ENCODE data around the gene DDTL. TPM values are rescaled to one million over a fixed set of nuclear protein-coding genes. Genes with fewer than 3 reads are reported as not detected.

DDTL gene
- total RNA-seq, 1 experiment from 2014 or later = 2.5 TPM

- CTCF ChIA-PET = interaction anchor here (0.7 kb wide), 1 partner anchor 47 kb away, joined by 3 read pairs; no protein-coding TSS in a partner anchor
- POLR2A ChIA-PET = interaction anchor here (0.6 to 2.1 kb wide), 5 partner anchors 14 to 357 kb away, joined by 4 to 9 read pairs (median 7); partner anchors contain the start of gene MIF
- intact Hi-C loops (cut with micrococcal nuclease) = no loop called here
- Mint-ChIP-seq H3K9me3 (ENCODE audit: unreplicated experiment) (no peaks in the 10 kb centered on the region), H3K4me1 (ENCODE audit: insufficient read depth, unreplicated experiment) (peaks cover 8% of the 10 kb centered on the region), H3K27ac (ENCODE audit: low read depth, unreplicated experiment) (no peak overlapping the region), H3K4me3 (ENCODE audit: unreplicated experiment) (no peak overlapping the region), H3K36me3 (ENCODE audit: insufficient read depth, unreplicated experiment) (peaks cover 15% of the 10 kb centered on the region), H3K27me3 (ENCODE audit: insufficient read depth, unreplicated experiment) (no peaks in the 10 kb centered on the region)
- no peak for TF ChIP-seq CTCF (IDR thresholded peaks at IDR 0.05; ENCODE audit: unreplicated experiment)
- no peak for DNase-seq (ENCODE audit: unreplicated experiment)
- no TSS peak for BruUV-seq (replicated peaks)
Observed at GRCh38 chr22:24010018-24010391, 43.3 kb downstream of the DDTL start.

DNA sequence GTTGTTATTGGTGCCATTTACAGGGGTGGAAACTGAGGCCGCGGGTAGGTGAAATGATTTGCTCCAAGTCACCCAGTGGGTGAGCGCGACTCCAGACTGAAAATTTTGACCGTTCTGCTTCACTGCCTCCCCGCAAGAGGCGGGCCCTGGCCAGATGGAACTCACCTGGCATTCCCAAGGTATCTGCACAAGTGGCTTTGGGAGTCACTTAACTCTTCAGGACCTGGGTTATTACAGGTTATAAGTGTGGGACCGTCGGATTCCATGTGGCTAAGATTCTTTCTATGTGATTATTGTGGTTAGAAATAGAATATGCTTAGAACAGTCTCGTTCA, 45.0 kb downstream of the DDTL start:
- CTCF ChIA-PET = interaction anchor here (0.6 kb wide), 1 partner anchor 27 kb away, joined by 5 read pairs; no protein-coding TSS in a partner anchor

DNA sequence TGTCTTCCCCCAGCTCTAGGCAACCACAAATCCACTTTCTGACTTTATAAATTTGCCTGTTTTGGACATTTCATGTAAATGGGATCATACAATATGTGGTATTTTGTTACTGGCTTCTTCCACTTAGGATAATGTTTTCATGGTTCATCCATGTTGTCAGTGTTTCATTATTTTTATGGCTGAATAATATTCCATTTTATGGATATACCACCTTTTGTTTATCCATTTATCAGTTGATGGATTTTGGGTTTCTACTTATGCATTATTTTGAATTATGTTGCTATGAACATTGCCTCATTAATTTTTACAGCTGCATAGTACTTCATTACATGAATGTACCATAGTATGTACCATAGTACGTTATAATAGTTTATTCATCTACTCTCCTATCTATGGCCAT, 49.5 kb downstream of the DDTL start:
- H3K4me1 Mint-ChIP-seq (ENCODE audit: insufficient read depth, unreplicated experiment) = peaks cover 8% of the 10 kb centered on the region
- H3K9me3 Mint-ChIP-seq (ENCODE audit: unreplicated experiment) = no peaks in the 10 kb centered on the region
- no peaks in the 10 kb centered on the region for H3K27me3 Mint-ChIP-seq (ENCODE audit: insufficient read depth, unreplicated experiment)
- H3K27ac Mint-ChIP-seq (ENCODE audit: low read depth, unreplicated experiment) = no peak overlapping the region
- no peak overlapping the region for H3K4me3 Mint-ChIP-seq (ENCODE audit: unreplicated experiment)
- no TSS peak for BruUV-seq (replicated peaks)
- no peak for TF ChIP-seq CTCF (IDR thresholded peaks at IDR 0.05; ENCODE audit: unreplicated experiment)
- CTCF ChIA-PET = no interaction called here
- no peak for DNase-seq (ENCODE audit: unreplicated experiment)
- POLR2A ChIA-PET = no interaction called here
- intact Hi-C loops (cut with micrococcal nuclease) = no loop called here
- peaks cover 22% of the 10 kb centered on the region for H3K36me3 Mint-ChIP-seq (ENCODE audit: insufficient read depth, unreplicated experiment)

More for the DNA sequence above, 45.0 kb downstream of the DDTL start:
- POLR2A ChIA-PET = interaction anchor here (0.8 to 2.1 kb wide), 7 partner anchors 14 to 543 kb away, joined by 3 to 9 read pairs (median 4); partner anchors contain the start of genes GUCD1 and SLC2A11
- no TSS peak for BruUV-seq (replicated peaks)
- Mint-ChIP-seq H3K27ac (ENCODE audit: low read depth, unreplicated experiment) (peak overlapping the region; percentile 99), H3K4me3 (ENCODE audit: unreplicated experiment) (peak overlapping the region; percentile 100), H3K27me3 (ENCODE audit: insufficient read depth, unreplicated experiment) (no peaks in the 10 kb centered on the region), H3K36me3 (ENCODE audit: insufficient read depth, unreplicated experiment) (peaks cover 18% of the 10 kb centered on the region), H3K9me3 (ENCODE audit: unreplicated experiment) (no peaks in the 10 kb centered on the region), H3K4me1 (ENCODE audit: insufficient read depth, unreplicated experiment) (peaks cover 8% of the 10 kb centered on the region)
- DNase-seq (ENCODE audit: unreplicated experiment) = peak; percentile 29
- TF ChIP-seq CTCF (IDR thresholded peaks at IDR 0.05; ENCODE audit: unreplicated experiment) = no peak
- intact Hi-C loops (cut with micrococcal nuclease) = no loop called here

DNA sequence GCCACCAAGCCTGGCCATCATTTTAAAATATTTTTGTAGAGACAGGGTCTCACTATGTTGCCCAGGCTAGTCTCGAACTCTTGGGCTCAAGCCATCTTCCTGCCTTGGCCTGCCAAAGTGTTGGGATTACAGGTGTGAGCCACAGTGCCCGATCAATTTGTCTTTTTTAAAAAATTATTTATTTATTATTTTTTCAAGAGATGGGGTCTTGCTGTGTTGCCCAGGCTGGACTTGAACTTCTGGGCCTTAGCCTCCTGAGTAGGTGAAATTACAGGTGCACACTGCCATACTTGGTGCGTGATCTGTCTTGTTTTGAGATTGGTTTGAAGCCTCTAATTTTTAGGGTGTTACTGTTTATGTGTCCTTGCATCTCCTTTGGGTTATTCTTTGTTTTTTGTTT, 54.6 kb downstream of the DDTL start:
- CTCF ChIA-PET = no interaction called here
- H3K27me3 Mint-ChIP-seq (ENCODE audit: insufficient read depth, unreplicated experiment) = no peaks in the 10 kb centered on the region
- no TSS peak for BruUV-seq (replicated peaks)
- H3K4me1 Mint-ChIP-seq (ENCODE audit: insufficient read depth, unreplicated experiment) = no peaks in the 10 kb centered on the region
- DNase-seq (ENCODE audit: unreplicated experiment) = no peak
- H3K4me3 Mint-ChIP-seq (ENCODE audit: unreplicated experiment) = no peak overlapping the region
- no peak overlapping the region for H3K27ac Mint-ChIP-seq (ENCODE audit: low read depth, unreplicated experiment)
- peaks cover 8% of the 10 kb centered on the region for H3K9me3 Mint-ChIP-seq (ENCODE audit: unreplicated experiment)
- intact Hi-C loops (cut with micrococcal nuclease) = no loop called here
- POLR2A ChIA-PET = no interaction called here
- no peak for TF ChIP-seq CTCF (IDR thresholded peaks at IDR 0.05; ENCODE audit: unreplicated experiment)
- H3K36me3 Mint-ChIP-seq (ENCODE audit: insufficient read depth, unreplicated experiment) = peaks cover 14% of the 10 kb centered on the region

Other genes starting within 250 kb of the DDTL start
- 3.3 and 4.5 TPM in 2 replicates for gene ZNF70, start 215.8 kb upstream of the DDTL start, total RNA-seq (2022)
- gene VPREB3, start 212.5 kb upstream of the DDTL start, total RNA-seq (2022) = not detected in 2 replicates
- not detected in 2 replicates for gene C22orf15, start 203.9 kb upstream of the DDTL start, total RNA-seq (2022)
- gene CHCHD10, start 198.9 kb upstream of the DDTL start, total RNA-seq (2022) = 86.0 and 90.1 TPM in 2 replicates
- gene MMP11, start 194.0 kb upstream of the DDTL start, total RNA-seq (2022) = 0.44 TPM in 1 of 2 replicates, not detected in the other
- 83.7 and 115 TPM in 2 replicates for gene SMARCB1, start 179.9 kb upstream of the DDTL start, total RNA-seq (2022)
- not detected in 2 replicates for gene DERL3, start 127.9 kb upstream of the DDTL start, total RNA-seq (2022)
- gene SLC2A11, start 109.0 kb upstream of the DDTL start, total RNA-seq (2022) = 9.6 and 11.3 TPM in 2 replicates
- gene MIF, start 72.5 kb upstream of the DDTL start, total RNA-seq (2022) = 1,031 and 1,126 TPM in 2 replicates
- gene GSTT2B, start 5.7 kb upstream of the DDTL start, total RNA-seq (2022) = 15.6 and 22.7 TPM in 2 replicates
- 127 and 155 TPM in 2 replicates for gene DDT, start 7.6 kb downstream of the DDTL start, total RNA-seq (2022)
- not detected in 2 replicates for gene GSTT2, start 13.2 kb downstream of the DDTL start, total RNA-seq (2022)
- not detected in 2 replicates for gene GSTT4, start 38.6 kb downstream of the DDTL start, total RNA-seq (2022)
- 47.4 and 47.5 TPM in 2 replicates for gene CABIN1, start 44.4 kb downstream of the DDTL start, total RNA-seq (2022)
- gene SUSD2, start 214.6 kb downstream of the DDTL start, total RNA-seq (2022) = 13.3 and 32.8 TPM in 2 replicates